ENCODE data around the gene SPTLC1.
"Not testable (repeated sequence)": the region's sequence is repeated elsewhere in the genome, so short reads cannot be mapped to it uniquely, and the experiment has no call there.

SPTLC1 gene

DNA sequence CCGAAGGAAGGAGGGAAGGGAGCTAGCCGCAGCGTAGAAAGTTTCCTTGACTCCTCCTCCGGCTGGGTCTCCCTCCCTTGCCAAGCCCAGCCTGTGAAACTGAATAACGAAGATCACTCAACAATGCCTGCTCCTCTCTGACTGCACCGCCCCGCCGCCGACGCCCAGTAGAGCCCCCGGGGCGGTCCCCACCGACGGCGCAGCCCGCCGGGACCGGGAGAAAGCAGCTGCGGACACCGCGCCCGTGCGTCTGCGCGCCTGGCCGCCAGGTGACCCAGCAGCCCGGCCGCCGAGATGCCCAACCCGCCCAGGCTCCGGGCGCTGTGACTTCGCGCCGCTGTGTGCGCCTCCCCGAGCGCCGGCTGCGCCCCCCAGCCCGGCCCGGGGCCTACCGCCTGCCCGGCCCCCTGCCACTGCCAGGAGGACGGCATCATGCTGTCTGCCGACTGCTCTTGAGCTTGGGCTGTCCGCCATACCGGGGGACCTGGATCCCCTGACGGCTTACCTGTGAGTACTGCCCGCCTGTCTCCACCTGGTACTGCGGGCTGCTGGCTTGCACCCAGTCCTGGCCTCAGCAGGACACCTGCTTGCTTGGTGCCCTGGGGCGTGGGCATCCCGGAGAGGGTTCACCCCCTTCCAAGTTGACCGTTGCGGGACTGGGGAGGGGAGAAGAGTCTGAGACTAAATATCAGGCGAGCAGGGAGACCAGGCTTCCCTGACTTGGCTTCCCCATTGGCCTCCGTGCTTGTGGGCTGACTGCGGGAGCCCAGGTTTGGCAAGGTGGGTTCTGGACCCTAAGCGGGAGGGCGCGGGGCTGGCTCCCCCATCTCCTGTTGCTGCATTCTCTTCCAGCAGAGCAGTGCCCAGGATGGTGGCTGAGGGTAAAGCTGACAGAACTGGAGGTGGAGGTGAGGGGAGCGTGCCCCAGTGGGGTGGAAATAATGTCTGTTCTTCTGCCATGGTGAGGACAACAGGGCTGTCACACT lies 26.2 kb upstream of the SPTLC1 start:
- peak; percentile 75 for DNase-seq

DNA sequence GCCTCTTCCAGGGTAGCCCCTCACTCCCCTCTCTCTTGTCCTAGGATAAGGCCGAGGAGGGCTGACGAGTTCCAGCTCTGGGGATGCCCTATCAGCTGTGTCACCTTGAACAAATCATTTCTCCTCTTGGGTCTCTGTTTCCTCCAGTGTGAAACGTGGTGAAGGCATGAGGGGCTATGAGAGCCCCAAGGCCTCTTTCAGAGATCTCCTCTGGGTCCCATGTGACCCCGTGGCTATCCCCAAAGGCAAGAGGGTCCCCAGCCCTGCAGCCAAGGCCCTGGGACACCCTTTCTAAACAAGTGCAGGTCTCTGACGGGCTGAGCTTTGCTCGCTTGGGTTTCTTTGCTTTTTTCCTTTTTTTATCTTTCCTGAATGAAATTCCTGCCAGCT lies 25.5 kb upstream of the SPTLC1 start:
- no peak for DNase-seq

DNA sequence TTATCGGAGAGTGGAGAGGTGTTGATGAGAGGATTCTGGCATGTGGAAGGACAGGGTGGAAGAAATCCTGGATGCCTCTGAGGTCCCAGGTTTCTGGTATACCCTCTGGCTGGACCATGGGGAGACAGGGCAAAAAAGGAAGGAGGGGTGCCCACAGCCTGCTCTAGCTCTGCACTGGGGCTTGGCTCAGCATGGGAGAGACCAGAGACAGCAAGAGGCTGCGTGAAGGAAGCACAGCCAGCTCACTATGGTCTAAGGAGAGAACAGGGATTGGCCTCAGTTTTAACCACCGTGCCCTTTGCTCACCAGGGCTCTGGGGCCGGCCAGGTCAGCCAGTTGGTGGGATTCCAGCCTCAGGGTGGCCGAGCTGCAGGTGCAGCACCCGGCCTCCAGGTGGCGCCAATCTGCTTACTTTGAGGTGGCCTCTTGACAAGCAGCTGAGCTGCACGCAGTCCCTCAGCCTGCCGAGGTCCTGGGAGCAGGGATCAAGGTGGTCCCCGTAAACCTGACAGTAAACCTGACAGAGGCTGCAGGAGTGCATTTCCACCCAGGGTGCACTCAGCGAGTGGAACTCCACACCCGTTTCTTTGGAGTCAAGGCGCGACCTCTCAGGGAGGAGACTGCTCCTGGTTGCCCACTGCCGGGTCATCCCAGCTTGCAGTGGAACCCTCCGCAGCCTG lies 25.0 kb upstream of the SPTLC1 start:
- DNase-seq: peak; percentile 75

DNA sequence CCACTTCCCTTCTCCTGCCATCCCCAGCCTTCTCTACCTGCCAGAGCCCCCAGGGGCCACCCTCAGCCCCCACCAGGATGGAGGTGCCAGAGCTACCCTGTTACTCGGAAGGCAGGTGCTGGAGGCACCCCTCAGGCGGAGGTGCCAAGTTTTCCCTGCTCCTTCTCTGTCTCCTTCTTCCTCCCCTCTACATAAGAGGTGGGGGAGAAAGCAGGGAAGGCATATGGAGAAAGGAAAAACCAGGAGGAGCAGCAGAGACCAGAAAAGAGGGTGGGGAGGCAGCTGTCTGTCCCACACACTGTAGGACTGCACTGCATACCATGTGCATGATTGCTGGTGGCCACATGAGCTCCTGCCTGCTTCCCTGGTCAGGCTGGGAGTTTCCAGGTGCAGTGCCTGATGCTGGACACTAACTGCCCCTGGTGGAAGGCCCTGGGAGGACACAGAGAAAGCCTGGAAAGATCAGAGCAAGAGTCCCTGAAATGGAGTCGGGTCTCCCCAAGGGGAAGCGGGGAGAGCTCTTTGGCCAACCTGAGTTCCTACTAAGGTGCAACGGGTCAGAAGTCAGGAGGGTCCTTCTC lies 23.8 kb upstream of the SPTLC1 start:
- not testable (repeated sequence) for DNase-seq

DNA sequence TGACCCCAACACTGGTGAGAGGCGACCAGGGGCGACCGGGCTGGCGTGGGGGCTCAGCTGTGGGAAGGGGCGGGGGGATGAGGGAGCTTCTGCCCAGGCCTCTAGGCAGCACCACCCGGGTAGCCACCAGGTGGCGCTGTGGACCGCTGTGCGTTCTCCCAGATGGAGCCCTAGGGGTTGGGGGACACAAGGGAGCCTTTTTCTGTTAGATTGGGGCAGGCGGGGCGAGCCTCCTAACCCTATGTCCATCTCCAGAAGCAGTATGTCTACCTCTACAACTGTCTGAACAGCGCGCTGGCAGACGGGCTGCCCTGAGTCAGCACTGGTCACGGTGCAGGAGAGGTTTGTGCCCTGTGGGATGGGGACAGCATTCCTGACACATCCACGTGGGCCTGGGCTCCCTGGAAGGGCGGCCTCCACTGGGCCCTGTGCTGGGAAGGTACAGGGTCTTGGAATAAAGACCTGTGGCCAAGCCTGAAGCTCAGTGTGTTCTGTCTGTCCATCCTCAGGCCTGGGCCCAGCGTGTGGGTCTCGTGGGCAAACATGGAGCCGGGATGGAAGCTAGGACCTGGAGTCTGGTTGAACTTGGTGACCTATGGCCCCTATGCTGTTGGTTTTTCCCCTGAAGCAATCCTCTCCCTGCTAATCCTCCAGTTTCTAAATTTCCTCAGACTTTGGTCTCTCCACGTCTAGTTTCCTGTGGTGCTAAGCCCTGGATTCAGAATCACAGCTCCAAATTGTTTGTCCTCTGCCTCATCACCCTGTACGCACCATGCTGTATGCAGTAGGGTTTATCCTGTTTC lies 23.1 kb upstream of the SPTLC1 start:
- DNase-seq: peak; percentile 61

DNA sequence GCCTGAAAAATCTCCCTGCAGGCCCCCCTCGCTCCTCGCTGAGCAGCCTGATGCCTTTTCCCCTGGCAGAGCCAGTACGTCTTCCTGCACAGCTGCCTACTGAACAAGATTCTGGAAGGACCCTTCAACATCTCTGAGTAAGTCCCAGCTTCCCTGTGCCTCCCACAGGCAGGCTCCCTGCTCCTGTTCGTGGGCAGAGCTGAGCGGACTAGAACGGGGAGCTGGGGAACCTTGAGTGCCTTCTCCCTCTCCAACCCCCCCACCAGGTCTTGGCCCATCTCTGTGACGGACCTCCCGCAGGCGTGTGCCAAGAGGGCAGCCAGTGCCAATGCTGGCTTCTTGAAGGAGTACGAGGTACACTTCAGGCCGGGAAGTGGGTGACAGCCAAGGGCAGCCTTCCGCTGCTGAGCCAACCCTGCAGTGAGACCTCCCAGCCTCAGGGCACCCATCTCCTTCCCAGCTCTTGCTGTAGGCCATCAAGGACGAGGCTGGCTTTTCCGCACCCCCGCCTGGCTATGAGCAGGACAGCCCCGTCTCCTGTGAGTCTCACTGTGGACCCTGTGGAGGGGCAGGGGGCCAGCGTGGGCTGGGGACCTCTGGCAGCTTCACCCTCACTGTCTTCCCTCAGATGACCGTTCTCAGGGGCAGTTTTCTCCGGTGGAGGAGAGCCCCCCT lies 21.1 kb upstream of the SPTLC1 start:
- DNase-seq: no peak

DNA sequence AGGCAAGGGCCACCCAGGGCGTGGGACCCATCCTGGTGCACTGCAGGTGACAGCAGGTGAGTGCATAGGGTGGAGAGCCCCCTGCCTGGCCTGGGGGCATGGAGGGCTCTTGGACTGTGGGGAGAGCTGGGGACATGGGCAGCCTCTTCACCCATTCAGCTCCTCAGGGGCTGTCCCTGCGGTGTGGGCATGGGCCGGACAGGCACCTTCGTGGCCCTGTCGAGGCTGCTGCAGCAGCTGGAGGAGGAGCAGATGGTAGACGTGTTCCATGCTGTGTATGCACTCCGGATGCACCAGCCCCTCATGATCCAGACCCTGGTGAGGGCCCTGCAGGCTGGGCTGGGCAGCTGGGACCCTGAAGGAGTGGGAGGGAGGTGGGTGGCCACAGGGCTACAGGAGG lies 20.4 kb upstream of the SPTLC1 start:
- DNase-seq: no peak

DNA sequence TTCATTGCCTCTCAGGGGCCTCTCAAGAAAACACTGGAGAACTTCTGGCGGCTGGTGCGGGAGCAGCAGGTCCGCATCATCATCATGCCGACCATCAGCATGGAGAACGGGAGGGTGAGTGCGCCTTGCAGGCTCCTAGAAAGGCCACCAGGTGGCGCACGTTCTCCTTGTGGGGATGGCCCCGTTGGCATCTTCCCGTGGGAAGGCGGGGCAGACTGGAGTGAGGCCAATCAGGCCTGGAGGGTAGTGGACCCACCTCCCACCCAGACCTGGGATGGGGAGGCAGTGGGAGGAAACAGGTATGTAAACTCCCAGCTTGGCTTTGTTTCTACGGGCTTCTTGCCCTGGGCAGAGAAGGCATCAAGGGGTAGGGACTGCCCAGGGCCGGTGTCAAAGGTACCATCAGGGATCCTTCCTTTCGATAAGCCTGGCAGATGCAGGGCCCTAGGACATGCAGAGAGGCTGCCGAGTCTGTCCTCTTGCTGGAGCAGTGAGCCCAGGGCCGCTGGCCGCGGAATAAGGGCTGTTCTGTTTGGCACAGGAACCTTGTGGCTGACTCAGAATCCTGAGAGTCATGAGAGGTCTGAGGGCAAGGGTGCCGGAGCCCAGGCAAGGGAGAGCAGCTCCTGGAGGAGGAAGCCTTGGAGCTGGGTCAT lies 18.9 kb upstream of the SPTLC1 start:
- peak; percentile 75 for DNase-seq

DNA sequence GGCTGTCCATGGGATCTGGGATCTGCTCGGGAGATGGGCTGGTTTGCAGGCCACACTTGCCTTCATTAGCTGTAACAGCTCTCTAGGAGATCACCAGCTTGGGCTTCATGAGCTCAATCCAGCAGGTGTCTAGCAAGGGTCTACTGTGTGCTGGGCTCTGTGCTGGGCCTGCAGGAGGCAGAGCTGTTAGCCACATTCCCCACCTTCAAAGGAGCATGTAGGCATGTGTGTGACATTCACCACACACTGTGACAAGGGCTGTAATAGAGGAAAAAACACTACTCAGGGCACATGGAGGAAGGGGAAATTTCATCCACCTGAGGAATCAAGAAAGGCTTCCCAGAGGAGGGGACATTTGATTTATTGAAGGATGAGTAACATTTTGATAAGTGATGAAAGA lies 17.7 kb upstream of the SPTLC1 start:
- not testable (repeated sequence) for DNase-seq

DNA sequence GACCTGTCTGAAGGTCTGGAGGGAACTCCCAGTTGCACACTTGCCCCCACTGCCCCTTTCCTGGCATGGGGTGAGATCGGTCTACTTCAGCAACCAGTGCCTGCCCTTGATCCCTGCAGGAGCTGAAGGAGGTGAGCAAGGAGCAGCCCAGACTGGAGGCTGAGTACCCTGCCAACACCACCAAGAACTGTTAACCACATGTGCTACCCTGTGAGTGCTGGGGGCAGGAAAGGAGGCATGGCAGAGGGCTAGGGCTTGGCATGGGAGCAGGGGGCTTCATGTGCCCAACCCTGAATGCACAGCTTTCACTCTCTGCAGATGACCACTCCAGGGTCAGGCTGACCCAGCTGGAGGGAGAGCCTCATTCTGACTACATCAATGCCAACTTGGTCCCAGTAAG lies 17.3 kb upstream of the SPTLC1 start:
- no peak for DNase-seq

DNA sequence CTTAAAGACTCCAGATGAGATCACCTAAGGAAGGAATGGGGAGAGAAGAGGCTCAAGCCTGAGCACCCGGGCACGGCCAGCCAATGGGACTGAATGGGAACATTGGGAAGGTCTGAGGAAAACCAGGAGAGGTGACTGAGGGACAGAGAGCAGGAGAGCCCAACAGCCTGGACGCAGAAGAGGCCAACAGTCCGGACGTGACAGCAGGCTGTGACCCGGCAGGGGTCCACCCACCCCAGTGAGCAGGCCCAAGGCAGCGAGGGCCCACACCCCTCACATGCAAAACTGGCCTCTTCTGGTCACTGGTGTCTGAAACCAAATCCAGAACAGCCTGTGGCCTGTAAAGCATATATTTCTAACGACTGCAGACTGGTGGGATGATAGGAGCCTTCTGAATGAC lies 7.6 kb upstream of the SPTLC1 start:
- DNase-seq: no peak

DNA sequence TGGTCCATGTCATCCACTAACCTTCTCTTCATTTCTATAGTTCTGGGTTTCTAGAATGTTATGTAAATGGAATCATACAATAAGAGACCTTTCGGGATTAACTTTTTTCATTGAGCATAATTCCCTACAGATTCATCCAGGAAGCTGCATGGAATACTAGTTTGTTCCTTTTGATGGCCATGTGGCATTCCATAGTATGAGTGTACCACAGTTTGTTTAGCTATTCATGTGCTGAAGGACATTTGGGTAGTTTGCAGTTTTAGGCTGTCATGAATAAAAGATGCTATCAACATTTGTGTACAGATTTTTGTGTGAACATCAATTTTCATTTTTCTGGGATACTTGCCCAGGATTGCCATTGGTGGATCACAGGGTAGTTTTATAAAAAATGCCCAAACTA lies 6.8 kb upstream of the SPTLC1 start:
- no peak for DNase-seq

DNA sequence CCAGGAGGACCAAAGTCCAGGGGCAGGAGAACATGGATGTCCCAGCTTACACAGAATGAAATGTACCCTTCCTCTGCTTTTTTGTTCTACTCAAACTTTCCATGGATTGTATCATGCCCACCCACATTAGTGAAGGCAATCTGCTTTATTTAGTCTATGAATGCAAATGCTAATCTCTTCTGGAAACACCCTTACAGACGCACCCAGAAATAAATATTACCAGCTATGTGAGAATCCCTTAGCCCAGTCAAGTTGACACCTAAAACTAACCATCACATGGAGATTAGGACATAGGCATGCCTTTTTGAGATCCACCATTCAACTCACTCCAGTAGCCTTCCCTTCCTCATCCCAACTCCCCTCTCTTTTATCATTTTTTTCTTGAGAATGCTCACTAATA lies 6.1 kb upstream of the SPTLC1 start:
- DNase-seq: no peak

DNA sequence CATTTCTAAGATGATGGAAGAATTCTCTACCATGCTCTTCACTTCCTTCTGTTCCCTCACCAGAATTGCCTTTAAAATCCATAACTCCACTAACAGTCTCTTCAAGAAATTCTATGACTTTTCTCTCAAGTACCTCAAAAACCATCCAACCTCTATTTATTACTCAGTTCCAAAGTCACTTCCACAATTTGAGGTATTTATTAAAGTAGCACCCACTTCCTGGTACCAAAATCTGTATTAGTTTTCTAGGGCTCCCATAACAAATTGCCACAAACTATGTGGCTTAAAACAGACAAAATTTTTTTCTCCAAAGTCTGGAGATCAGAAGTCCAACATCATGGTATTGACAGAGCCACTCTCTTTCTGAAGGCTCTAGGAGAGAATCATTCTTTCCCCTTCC lies 4.9 kb upstream of the SPTLC1 start:
- DNase-seq: no peak

DNA sequence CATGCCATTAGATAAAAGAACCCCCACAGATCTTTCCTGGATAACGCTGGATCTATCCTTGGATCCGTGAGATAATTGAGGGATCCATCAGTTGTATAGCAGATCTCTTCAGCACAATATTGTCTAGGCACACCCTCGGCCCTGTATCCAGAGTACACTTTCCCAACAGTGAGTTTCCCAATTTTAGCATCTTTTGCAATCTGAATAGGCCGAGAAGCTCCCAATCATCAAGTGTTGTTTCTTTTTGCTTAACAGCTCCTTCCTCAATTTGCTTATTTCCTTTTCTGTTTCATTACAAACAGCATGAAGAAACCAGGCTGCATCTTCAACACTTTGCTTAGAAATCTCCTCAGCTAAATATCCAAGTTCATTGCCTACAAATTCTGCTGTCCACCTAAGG lies 4.4 kb upstream of the SPTLC1 start:
- DNase-seq: no peak

DNA sequence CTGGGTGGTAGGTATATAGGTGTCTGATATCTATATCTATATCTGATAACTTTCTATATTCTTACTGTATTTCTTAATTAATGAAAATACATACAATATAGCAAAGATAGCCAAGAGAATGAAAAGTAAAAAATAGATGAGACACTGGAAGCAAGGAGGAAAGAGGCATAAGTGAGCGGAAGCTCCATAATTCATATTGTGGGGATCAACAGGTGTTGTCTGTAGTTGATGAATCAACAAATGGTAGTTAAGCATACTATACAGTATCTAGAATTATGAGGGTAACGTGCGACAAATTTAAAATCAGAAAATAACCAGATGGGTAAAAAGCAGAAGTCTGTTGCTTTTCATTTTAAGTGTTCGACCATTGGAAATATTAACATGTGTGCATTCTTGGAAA lies 7.1 kb downstream of the SPTLC1 start:
- DNase-seq: no peak

DNA sequence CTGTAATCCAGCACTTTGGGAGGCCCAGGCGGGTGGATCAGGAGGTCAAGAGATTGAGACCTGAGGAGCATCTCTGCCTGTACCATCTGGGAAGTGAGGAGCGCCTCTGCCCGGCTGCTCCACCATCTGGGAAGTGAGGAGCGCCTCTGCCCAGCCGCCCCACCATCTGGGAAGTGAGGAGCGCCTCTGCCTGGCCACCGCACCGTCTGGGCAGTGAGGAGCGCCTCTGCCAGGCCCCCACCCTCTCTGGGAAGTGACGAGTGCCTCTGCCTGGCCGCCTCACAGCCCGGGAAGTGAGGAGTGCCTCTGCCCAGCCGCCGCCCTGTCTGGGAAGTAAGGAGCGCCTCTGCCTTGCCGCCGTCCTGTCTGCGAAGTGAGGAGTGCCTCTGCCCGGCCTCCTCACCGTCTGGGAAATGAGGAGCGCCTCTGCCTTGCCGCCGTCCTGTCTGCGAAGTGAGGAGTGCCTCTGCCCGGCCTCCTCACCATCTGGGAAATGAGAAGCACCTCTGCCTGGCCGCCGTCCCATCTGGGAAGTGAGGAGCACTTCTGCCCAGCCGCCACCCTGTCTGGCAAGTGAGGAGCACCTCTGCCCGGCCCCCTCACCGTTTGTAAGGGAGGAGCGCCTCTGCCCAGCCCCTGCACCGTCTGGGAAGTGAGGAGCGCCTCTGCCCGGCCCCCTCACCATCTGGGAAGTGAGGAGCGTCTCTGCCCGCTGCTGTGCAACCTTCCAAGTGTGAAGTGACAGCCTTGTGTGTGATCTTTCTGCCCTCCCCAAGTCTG lies 9.6 kb downstream of the SPTLC1 start:
- DNase-seq: not testable (repeated sequence)

DNA sequence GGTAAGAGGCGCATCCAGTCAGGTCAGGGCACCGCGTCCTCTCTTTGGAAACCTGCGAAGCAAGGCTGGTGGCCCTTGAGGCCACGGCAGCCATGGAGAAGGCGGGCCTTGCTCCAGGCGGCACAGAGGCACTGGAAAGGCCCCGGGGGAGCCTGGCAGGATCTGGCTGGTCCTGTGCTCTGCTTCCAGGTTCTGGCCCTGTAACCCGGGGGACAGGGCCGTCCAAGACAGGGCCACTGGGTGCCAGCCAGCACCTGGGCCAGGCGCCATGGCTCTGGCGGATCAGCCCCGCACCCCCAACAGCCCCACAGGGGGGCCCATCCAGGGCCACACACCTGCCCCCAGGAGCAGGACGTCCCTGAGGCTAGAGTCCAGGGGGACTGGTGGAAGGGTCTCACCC lies 11.6 kb downstream of the SPTLC1 start:
- DNase-seq: not testable (repeated sequence)

DNA sequence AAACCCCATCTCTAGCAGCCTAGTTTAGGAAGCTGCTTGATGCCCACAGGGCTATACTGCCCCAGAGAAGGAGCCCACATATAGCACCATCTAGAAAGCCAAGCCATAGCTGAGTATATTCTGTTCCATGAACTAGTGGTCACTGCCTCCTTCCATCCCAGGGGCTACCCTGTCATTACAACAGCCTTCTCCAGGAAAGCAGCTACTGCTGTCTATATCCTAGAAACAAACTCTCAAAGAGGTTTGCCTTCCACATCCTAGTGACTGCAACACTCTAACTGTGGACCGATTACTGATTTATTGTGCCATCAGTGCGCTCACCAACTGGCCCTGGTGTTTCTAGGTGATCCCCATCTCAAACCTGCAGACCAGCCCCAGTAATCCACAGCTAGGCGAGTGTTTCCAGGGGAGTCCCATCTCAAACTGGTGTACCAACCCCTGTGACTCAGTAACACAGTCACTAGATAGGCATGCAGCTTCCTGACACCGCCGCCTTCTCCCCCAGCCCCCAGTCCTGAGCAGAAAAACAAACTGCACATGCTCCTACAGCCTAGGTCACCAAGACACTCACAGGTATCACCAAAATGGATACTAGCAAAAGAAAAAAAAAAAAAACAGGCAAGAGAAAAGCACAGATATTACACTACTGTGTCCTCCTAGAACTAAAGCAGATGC lies 14.8 kb downstream of the SPTLC1 start:
- no peak for DNase-seq

DNA sequence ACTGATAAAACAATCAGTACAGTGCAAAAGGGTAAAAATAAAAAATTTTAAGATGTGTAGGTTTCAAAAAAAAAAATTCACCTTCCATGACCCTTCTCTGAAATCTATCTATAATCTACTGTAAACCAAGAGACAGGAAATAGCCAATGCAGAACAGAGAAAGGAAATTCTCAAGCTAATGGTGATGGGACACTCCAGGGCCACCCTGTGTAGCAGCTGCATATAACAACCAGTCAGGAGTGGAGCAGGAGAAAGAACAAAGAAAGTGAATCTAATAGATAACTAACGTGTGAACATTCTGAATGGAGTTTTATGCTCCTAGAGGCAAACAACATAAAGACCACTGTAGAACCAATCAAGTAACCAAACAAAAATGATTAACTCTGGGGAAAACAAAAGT lies 16.6 kb downstream of the SPTLC1 start:
- DNase-seq: no peak

All from right kidney (tissue), 1 donor.